DMS53 treated with DMSO at 0.1 percent for 48 hours (cell line): ENCODE results near the gene CHRNE.
"Not testable (repeated sequence)": the region's sequence is repeated elsewhere in the genome, so short reads cannot be mapped to it uniquely, and the experiment has no call there.

Source experiments
- DNase-seq: peaks from one replicate; lab custom pipeline; 2025; ENCODE audit not compliant: unreplicated experiment; lab: John Stamatoyannopoulos, UW

Gene CHRNE

DNA sequence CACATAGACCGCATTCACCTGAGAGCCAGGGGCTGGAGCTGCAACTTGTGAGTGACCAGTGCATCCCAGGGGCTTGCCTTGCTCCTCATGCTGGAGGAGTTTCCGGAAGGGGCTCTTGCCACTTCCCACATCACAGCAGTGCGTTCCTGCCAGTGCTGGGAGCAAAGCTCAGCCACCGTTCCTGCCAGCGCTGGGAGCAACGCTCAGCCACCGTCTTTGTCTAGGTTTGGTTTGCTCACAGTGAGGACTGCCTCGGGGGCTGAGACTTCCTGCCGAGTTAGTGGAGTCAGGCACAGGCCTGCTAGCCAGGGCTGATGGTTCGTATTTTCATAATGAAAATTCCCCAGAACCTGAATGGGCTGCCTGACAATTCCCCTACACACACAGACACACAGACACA lies 5.4 kb upstream of the CHRNE start:
- DNase-seq: no peak

DNA sequence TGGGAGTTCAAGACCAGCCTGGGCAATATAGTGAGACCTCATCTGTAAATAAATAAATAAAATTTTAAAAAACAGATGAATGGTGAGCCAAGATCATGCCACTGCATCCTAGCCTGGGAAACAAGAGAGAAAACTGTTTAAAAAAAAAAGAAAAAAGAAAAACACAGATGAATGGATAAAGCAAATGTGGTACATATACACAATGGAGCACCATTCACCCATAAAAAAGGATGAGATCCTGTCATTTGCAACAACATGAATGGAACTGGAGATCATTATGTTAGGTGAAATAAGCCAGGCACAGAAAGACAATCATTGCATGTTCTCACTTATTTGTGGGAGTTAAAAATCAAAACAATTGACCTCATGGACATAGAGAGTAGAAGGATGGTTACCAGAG lies 3.7 kb upstream of the CHRNE start:
- DNase-seq: not testable (repeated sequence)

DNA sequence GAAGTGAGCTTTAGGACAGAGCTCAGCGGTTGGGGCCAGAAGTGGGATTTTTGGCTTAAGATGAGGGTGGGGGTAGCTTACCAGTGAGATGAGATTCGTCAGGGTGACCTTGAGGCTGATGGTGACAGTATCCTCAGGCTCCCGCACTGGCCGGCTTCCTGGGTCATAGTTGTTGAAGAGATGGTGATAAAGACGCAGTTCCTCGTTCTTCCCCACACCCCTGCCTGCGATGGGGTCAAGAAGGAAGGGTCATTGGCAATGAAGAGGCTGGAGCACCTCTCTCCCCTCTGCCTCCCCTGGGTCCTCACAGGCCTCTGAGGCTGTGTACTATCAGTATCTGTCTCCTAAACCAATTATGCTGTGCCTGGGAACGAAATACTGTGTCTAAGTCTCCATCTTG lies 358 bp downstream of the CHRNE start:
- no peak for DNase-seq

DNA sequence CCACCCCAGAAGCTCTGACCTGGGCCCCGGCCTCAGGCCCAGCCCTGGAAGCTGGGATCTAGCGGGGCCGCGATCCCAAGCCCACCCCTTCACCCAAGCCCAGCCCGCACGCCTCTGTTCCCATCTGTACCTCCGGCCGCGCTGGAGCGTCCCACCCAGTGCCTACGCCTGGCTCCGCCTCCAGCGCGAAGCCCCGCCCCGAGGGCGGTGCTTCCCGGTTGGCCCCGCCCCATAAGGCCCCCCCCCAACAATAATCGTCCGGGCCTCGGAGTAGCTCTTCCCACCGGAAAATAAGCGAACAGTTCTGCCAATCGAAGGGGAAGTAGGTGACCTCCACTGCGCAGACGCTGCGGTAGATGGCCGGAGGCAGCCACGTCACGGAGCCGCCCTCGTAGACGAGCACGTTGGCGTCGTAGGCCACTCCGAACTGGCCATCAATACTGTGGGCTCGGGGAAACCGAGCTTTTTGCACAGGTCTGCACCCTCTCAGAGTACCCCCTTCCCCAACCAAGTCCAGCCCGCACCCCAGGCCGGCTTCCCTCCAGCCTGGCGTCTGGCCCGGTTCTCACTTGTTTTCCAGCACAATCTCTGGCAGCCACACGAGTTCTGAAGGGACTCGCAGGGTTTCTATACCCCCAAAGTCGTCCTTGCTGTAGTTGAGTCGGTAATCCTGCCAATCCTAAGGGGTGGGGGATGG lies 1.1 kb downstream of the CHRNE start:
- DNase-seq: no peak

DNA sequence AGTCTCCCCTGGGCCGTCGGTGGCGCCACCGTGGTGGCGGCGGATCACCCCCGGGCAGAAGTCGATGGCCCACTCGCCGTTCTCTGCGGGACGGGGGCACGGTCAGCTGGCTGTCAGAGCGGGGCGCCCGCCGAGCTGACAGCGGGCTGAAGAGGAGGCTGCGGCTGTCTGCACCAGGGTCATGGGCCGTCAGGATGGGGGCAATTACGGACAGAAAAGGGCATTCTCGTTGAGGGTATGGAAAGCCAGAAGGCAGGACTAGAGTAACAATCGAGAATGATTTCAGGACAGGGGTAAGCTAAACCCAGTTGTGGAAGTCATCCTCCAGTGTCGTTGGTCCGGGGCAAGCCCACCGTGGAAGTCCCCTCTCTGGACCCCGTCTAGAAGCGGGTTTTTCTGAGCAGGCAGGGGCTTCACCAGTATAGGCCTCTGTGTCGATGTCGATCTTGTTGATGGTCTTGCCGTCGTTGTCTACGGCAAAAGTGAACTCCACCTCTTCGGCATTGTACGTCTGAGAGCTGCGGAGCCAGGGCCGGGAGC lies 1.7 kb downstream of the CHRNE start:
- no peak for DNase-seq

DNA sequence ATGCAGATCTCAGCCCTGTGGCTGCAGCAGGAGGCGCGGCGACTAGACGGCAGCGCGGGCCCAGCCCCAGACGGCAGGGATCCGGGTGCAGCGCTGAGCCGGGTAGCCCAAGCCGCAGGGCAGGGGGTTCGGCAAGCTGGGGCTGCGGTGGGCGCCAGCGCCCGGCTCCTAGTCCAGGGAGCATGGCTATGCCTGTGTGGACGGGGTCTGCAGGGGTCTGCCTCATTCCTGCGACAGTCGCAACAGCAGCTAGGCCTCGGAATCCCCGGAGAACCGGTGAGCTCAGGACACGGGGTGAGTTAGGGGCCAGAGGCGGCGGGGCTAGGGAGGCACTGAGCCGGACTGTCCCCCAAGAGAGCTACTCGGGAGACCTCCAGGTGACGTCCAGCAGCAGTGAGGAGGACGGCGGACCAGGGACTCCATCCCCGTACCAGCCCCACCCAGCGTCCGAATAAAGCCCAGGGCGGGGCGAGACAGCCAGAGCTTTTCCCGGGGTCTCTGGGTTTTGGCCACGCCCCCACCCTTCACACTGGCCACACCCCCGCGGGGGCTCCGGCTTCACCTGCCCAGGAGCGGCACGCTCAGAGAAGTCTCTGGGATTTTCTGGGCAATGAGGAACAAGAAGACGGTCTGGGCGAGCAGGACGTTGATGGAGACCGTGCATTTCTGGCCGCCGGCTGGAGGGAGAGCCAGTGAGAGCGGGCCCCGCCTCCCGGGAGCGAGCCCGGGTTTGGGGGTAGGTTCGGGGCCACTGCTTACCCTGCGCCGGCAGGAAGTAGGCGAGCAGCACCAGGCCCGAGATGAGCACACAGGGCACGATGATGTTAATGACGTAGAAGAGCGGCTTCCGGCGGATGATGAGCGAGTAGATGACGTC lies 2.4 kb downstream of the CHRNE start:
- DNase-seq: no peak

DNA sequence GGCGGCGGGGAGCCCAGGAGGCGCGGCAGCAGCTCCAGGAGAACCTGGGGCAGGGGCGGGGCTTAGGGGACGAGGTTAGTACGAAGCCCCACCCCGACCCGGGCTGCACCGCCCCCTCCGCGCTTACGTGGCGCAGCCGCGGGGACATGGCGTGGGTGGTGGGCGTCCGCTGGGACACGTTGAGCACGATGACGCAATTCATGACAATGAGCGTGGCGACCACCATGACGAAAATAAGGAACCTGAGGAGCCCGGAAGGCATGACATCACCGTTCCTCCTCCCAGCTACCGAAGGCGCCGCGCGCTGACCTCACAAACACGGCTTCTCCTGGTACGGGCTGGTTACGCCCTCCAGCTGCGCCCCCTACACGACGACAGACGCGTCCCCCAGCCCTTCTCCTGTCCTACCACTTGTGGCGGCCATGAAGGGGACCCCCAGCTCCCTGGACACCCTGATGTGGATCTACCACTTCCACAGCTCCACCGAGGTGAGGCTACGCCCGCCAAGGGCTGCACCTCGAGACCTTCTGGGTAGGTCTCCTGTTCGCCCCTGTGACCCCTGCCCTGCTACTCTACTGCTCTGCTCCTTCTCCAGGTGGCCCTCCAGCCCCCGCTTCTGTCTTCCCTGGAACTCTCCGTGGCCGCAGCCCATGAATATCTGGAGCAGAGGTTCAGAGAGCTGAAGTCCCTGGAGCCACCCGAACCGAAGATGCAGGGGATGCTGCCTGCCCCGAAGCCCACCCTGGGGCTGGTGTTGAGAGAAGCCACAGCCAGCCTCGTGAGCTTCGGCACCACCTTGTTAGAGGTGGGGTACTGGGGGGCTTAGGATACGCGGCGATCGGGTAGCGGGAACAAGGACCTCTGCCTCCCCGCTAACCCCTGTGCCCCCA lies 3.3 kb downstream of the CHRNE start, which contains the start of gene C17orf107:
C17orf107 (plus strand) TSS at position 196 of the 890 bp plus-strand sequence; CDS start at position 423, 227 bp downstream.
- DNase-seq: peak; percentile 13

DNA sequence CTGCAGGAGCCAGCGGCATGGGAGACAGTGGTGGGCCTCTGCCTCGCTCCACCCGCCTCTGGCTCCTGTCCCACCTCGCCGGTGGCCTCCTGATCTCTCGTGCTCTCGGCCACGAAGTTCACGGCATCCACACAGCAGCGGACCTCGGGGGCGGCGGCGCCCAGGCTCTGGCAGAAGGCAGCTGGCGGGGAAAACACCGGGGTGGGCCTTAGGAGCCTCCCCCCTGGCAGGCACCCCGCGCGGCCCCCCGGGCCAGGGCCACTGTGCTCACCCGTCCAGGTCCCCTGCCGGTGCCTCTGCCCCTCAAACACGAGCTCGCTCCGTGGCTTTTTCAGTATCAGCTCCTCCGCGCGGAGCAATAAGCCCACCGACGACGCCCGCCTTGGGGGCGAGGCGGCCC lies 4.0 kb downstream of the CHRNE start:
- no peak for DNase-seq

DNA sequence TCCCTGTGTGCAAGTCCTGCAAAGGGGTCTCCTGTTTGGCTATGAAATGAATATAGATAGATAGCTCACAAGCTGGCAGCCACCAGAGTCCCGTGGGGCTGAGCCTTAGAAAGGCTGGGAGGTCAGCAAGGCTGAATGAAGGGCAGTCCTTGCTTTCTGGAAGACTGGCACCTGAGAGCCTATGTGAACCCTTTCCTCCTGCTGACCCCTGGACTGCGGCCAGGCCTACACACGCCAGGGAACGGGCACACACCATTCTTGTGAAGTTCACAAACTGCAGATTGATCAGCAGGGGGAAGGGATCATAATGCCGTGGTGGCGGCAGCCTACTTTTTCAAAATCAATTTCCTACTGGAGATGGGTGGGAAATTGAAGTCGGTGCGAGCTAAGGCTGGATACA lies 4.5 kb downstream of the CHRNE start:
- no peak for DNase-seq

DNA sequence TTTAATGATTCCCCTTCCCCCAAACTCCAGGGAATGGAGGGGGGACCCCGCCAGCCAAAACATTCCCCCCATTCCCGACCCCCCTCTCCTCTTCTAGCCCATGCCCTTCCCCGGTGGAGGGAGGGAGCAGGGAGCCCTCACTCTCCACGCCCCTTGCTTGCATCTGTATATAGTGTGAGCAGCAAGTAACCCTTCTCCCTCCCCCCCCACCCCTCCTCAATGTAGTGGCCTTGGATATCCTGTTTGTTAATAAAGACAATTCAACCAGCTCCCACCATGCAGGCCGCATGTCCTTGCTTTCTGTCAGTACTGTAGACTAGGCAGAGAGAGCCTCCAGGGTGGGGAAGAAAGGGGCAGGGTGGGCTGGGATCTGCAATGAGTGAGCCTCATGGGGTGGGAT lies 5.1 kb downstream of the CHRNE start:
- no peak for DNase-seq

DNA sequence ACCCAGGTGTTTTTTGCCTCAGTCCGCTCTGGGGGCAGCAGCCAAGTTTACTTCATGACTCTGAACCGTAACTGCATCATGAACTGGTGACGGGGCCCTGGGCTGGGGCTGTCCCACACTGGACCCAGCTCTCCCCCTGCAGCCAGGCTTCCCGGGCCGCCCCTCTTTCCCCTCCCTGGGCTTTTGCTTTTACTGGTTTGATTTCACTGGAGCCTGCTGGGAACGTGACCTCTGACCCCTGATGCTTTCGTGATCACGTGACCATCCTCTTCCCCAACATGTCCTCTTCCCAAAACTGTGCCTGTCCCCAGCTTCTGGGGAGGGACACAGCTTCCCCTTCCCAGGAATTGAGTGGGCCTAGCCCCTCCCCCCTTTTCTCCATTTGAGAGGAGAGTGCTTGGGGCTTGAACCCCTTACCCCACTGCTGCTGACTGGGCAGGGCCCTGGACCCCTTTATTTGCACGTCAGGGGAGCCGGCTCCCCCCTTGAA lies 5.7 kb downstream of the CHRNE start:
- DNase-seq: no peak

DNA sequence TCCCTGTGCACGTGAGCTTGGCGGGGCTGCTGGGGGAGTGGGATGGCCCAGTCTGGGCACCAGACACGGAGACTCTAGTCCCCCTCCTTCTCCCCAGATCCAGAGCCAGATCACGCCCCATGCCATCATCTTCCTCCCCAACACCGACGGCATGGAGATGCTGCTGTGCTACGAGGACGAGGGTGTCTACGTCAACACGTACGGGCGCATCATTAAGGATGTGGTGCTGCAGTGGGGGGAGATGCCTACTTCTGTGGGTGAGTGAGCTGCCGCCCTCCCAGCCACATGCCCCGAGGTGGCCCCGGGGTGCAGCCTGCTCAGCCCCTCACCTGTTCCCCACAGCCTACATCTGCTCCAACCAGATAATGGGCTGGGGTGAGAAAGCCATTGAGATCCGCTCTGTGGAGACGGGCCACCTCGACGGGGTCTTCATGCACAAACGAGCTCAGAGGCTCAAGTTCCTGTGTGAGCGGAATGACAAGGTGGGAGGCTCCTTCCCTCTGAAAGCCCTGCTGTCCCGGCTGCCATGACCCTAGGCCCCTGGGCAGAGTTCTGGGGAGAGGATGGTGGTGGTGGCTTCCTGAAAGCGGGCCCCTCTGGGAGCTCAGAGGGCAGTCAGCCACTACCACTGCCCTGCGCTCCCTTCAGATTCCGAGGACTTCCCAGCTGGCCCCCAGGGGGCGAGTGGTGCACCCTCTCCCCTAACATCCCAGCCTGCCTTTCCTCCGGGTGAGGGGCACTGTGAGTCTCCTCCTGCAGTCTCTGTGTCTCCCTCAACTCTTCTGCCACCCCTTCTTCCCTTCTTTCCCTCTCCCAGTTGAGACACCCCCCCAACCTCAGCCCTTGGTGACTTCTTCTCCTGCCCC lies 6.3 kb downstream of the CHRNE start:
- no peak for DNase-seq

DNA sequence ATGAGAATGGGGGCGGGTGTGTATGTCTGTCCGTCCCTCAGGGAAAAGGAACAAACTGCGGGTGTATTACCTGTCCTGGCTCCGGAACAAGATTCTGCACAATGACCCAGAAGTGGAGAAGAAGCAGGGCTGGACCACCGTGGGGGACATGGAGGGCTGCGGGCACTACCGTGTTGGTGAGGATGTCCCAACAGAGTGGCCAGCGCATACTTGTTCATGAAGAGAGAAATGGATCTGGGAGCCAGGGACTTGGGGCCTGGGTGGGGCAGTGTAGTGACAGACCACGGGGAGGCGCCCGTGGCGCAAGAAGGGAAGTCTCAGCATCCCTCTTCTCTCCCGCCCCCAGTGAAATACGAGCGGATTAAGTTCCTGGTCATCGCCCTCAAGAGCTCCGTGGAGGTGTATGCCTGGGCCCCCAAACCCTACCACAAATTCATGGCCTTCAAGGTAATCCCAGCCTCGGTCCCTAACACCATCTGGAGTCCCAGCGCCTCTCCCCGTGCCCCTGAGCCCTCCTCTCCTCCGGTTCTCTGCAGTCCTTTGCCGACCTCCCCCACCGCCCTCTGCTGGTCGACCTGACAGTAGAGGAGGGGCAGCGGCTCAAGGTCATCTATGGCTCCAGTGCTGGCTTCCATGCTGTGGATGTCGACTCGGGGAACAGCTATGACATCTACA lies 7.1 kb downstream of the CHRNE start:
- DNase-seq: no peak

DNA sequence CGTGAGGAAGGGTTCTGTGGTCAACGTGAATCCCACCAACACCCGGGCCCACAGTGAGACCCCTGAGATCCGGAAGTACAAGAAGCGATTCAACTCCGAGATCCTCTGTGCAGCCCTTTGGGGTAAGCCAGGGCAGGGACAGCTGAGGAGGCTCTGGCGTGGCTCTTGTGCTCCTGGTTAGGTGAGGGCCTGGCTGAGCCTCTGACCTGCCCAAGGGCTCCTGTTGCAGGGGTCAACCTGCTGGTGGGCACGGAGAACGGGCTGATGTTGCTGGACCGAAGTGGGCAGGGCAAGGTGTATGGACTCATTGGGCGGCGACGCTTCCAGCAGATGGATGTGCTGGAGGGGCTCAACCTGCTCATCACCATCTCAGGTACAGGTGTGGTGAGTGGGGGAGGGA lies 7.8 kb downstream of the CHRNE start:
- DNase-seq: no peak

DNA sequence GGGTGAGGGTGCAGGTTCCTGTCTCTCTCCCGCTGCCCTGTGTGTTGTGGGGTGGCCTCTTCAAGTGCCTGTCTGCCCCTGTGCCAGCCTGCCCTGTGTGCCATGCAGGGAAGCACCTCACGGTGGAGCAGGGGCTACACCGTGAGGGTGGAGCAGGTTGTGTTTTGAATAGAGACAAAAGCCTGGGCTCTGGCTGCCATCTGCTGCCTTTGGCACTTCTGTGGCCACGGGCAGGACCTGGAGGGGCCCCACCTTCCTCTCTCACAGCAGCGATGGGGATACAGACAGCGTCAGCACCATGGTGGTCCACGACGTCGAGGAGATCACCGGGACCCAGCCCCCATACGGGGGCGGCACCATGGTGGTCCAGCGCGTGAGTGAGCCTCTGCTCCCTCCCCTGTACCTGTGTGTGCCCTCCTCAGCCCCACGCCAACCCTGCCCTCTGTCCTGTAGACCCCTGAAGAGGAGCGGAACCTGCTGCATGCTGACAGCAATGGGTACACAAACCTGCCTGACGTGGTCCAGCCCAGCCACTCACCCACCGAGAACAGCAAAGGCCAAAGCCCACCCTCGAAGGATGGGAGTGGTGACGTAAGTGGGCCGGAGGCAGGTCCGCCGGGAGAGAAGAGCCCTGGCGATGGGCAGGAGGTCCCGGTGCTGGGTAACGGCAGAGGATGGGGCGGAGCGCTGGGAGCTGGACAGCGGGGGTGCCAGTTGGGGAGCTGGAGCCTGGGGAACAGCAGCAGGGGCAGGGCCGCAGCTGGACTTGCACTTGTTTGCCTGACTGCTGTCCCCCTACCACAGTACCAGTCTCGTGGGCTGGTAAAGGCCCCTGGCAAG lies 9.0 kb downstream of the CHRNE start:
- DNase-seq: no peak

DNA sequence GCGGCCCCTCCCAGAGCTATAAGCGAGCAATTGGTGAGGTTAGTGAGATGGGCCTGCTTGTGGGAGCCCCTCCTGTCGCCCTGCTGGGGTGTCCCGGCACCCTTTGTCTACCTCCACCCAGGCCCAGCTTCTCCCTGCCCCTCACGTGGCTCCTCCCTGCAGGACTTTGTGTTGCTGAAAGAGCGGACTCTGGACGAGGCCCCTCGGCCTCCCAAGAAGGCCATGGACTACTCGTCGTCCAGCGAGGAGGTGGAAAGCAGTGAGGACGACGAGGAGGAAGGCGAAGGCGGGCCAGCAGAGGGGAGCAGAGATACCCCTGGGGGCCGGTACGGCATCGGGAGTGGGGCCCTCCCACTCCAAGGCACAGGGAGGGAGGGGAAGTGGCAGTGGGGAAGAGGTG lies 9.6 kb downstream of the CHRNE start:
- DNase-seq: no peak

DNA sequence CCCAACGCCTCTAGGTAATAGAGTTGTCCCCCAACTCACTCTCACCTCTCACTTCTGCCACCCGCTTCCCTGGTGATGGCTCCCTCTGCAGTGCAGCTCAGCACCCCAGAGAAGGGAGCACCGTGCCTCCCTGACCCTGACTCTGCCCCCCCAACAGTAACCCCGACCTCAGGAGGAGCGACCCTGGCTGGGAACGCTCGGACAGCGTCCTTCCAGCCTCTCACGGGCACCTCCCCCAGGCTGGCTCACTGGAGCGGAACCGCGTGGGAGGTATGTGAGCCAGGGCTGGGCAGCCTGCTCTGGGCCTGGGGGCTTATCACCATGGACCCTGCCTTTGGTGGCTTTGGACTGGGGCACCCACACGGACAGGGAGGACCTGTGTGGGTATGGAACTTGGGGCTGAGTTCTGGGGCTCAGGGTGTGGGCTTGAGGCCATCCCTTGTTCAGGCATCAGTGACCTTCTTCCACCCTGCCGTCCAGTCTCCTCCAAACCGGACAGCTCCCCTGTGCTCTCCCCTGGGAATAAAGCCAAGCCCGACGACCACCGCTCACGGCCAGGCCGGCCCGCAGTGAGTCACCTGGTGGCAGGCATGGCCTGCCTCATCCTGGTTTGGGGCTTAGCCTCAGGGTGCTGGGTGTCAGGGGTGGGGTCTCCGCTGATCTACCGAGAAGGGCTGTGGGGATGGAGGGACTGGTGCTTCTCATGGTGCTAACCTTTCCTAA lies 10.2 kb downstream of the CHRNE start:
- no peak for DNase-seq
